Ovary (tissue), 3 donors: ENCODE data around the gene NPSR1.

ENCODE experiments used
- POLR2A ChIP-seq: fragments of 450-650 bp; IDR thresholded peaks from one replicate; pipeline ENCODE4 v1.6.1; 2017; ENCODE audit warnings: antibody characterized with exemption, mild to moderate bottlenecking, moderate library complexity
- TF ChIP-seq, protein P1 (sequence below), 3 donors: fragments of 450-650 bp in 2 of 3; fragments of 200-600 bp in 1 of 3; IDR thresholded peaks; one replicate each; pipeline versions ENCODE4 v1.5.1 to v1.8.0; 2016 to 2022; ENCODE audit warnings: antibody characterized with exemption in 3 of 3, mild to moderate bottlenecking in 1 of 3
- donor health status: DM: no; HTN: no; CAD: no.

DNA sequence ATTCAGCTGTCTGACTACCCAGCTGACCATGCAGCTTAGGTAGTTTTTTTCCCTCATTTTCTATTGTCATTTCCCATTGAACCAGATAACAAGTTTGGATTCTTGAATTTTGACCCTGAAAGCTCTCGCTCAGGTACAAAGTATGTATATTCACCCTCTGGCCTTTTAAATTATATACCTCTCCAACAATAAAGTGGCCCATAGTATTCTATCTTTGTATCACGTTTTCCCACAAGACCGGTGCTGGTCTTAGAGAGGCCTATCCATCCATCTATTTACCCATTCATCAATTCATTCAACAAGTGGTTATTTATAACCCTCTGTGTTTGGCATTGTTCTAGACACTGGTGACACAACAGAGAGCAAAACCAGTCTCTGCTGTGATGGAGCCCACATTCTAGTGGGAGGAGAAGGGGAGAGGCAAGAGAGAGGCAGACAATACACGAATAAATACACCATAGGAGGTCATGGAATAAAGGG is 35.2 kb upstream of the NPSR1 start:
- no peak for TF ChIP-seq POLR2A
- TF ChIP-seq, protein P1, sequence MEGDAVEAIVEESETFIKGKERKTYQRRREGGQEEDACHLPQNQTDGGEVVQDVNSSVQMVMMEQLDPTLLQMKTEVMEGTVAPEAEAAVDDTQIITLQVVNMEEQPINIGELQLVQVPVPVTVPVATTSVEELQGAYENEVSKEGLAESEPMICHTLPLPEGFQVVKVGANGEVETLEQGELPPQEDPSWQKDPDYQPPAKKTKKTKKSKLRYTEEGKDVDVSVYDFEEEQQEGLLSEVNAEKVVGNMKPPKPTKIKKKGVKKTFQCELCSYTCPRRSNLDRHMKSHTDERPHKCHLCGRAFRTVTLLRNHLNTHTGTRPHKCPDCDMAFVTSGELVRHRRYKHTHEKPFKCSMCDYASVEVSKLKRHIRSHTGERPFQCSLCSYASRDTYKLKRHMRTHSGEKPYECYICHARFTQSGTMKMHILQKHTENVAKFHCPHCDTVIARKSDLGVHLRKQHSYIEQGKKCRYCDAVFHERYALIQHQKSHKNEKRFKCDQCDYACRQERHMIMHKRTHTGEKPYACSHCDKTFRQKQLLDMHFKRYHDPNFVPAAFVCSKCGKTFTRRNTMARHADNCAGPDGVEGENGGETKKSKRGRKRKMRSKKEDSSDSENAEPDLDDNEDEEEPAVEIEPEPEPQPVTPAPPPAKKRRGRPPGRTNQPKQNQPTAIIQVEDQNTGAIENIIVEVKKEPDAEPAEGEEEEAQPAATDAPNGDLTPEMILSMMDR (IDR thresholded peaks at IDR 0.05), result no peak
